GM21723 (cell line): ENCODE measurements around the gene LRRC75A.

ENCODE experiments used
- ATAC-seq: cut with Tn5 transposase; IDR thresholded peaks from one replicate; pipeline ENCODE4 v1.9.1; 2021; ENCODE audit warnings: mild to moderate bottlenecking, moderate library complexity; ENCODE audit not compliant: unreplicated experiment

LRRC75A gene

DNA sequence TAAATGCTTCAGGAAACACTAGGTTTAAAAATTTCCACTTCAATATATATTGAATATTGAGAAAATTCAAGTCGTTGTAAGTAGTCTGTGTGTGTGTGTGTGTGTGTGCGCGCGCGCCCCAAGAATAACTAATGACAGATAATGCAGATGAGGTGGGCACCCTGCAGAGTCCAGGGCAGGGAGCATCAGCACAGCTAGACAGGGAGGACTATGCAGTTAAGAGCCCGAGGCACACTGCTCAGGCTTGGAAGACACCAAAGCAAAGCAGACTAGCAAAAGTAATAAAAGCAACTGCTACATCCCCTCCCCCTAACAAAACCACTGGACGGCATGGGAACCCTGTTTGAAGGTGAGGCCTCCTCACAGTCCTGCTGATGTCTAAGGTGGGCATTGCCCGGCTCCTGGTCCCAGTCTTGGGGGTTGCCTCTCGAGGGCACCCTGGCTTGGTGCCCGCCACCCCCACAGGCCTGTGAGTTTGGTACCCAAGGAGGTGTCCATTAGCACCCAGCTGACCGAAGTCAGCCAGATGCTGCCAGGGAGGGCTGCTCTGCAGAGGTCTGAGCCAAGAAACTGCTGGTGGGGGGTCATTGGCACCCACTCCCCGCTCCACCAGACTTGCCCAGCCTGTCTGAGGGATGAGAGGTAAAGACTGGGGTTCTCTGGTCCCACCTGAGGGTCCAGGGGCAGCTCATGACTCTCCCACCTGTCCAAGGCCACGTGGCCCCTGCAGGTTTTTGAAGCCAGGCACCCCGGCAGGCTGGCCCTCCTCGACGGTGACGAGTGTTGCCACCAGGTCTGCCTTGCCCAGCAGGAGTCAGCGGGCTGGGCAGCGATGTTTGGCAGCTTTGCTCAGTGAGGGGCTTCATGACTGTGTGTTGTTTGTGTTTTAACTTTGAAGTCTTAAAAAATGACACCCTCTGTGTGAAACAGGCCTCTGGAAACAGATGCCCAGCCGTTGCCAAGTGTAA is 18.7 kb downstream of the LRRC75A start:
- no peak for ATAC-seq

DNA sequence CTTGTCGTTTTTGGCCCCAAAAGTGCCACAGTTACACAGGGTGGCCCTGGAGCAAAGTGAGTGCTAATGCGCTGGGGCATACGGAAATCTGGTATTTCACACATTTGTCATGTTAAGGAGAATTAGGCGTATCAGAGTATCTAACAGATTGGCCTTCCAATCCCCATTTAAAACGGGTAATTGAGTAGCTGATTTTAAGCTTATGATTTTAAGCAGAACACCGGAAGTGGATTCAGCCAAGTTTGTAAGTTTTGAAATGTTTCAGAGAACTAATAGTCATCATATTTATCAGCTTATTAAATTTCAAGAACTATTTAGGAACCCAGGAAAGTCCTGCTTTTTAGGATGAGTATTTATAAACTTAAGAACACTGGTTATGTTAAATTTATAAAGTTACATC is 19.5 kb downstream of the LRRC75A start:
- no peak for ATAC-seq

DNA sequence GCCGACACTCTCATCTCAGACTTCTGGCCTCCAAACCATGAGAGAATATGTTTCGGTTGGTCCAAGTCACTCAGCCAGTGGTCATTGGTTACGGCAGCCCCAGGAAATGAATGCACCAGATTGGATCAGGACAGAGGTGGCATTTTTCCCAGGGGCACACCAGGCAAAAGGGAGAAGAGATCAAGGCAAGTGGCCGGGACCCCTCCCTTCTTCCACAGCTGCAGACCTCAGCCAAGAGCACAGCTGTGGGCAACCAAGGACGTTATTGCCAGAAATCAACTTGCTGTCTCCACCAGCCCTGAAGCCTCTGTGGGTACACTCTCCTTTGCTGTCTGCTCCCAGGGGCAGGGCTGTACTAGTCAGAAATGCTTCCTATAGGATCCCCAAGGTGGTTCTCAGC is 20.7 kb downstream of the LRRC75A start:
- no peak for ATAC-seq

DNA sequence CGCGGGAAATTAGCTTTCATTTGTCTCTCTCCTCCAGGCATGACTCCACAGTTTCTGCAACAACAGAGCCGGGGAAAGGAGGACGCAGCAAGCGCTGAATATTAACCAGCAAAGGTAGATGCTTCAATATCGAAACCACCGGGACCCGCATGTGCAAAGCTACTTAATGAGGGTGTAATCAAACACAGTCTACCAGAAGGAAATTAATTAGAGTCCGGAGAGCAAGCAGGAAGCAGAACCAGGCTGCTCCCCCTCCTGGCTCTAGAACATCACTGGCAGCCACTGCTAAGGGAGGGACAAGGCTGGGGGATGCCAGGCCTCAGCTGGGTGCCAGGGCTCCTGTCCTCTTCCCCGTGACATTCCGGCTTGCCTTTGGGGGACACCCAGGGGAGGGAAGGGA is 21.7 kb downstream of the LRRC75A start:
- ATAC-seq = no peak

DNA sequence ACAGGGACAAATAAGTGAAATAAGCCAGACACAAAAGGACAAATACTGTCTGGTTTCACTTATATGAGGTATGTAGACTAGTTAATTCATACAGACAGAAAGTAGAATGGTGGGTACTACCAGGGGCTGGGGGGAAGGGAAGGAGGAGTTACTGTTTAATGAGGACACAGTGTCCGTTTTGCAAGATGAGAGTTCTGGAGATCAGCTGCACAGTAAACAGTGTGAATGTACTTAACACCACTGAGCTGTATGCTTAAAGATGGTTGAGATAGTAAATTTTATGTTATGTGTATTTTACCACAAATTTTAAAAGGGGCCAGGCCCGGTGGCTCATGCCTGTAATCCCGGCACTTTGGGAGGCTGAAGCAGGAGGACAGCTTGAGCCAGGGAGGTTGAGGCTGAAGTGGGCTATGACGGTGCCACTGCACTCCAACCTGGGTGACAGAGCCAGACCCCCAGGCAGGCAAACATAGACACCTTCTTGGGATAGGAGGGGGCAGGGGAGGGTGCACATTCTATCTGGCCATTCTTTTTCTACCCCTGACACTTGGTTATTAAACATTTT is 23.5 kb downstream of the LRRC75A start:
- ATAC-seq = no peak

DNA sequence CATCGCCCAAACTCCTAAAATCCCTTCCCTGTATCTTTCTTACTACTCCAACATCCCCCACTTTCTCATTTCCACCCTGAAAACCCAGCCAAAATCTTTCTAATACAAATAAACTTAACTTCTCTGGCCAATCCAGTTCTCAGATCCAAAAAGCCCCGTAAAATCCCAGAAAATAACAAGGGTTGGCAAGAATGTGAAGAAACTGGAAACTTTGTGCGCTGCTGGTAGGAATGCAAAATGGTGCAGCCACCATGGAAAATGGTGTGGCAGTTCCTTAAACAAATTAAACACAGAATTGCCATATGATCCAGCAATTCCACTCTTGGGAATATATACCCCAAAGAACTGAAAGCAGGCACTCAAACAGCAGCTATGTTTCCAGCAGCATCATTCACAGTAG is 24.1 kb downstream of the LRRC75A start:
- ATAC-seq = no peak

DNA sequence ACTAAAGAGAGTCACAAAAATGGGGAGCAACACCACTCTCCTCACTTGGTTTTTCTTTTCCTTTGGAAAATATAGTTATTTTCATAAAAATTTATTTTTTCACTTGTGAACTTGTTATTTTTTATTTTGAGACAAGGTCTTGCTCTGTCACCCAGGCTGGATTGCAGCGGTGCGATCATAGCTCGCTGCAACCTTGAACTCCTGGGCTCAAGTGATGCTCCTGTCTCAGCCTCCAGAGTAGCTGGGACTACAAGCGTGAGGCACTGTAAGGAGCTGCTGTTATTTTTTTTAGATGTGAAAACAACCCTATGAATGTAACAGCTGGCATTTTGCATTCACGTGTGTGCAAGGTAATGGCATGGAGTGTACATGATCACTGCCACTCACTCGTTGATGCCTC is 24.9 kb downstream of the LRRC75A start:
- ATAC-seq = no peak

DNA sequence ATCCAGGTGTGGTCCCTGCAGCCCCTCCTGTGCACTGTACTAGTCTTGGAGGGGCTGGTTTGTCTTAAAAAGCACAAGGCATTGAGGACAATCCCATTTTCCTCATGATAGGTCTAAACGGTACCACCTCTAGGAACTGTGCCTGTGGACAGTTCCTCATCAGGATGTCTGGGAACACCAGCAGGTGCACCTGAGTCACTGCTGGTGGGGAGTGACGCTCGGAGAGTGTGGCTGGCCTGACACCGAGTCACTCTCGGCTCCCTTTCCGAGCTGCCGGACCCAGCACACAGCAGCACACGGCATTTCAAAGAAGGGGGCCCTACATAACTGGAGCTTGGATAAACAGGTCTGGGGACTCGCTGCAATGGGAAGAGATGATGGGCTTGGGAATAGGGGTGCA is 25.6 kb downstream of the LRRC75A start:
- no peak for ATAC-seq

DNA sequence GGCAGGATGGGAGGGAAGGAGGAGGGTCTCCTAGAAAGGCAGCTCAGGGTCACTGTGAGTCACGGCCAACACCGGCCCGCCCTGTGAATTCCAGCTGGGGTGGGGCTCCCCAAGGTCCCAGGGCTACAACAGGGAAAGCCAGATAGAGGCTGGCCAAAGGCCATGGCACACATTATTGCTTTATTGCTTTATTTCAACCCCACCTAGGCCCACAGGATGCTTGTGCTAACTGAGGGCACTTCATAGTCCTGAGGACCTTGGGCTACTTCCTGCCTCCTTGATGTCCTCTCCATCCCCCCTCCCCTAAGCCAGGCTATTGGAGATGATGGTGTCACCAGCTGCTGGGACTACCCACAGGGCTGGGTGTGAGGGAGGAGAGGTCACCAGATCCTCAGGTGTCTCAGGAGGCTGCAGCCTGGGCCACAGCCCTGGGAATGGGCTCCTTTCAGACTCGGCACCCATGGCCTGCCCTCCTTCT is 26.1 kb downstream of the LRRC75A start:
- ATAC-seq = no peak

DNA sequence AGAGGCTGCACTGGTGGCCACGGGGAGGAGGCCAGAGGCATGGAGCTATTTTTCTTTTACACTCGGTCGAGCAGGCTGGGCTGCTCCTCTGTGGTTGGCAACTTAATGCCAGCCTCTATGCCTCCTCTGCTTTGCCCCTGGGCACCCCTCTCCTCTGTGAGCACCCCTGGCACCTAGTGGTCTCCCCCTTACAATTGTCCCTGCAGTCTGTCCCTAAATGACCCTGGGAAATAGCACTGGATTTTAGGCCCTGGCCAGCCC is 27.0 kb downstream of the LRRC75A start:
- ATAC-seq = no peak

DNA sequence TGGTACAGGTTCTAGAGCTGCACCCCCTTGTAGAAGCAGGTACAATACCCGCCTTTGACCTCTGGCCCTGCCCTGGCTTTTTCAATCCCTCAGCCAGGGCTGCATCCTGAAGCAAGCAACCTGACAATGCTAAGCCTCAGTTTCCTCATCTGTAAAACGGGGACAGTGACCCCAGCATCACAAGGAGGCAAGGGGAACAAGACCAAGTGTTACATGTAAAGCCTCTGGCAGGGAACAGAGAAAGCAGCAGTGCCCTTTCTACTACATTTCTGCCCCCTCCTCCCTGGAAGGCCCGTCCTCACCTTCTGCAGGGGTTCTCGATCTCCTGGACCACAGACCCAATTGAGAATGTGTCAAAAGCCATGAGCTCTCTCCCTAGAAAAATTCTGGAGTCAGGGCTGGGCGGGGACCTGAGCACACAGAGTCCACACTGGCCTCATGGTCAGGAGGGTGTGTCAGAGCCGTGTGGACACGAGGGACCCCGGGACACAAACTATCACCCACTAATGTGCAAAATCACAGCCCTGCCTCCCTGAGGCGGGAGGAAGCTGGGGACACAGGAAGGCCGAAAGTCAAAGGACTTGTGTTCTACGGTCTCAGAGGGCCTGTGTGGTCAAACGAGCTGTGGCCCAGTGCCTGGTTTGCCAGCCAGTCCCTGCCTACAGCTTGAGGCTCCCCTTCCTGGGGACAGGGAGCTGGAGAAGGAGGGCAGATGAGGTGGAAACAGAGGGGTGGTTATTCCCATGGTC is 27.5 kb downstream of the LRRC75A start:
- no peak for ATAC-seq

DNA sequence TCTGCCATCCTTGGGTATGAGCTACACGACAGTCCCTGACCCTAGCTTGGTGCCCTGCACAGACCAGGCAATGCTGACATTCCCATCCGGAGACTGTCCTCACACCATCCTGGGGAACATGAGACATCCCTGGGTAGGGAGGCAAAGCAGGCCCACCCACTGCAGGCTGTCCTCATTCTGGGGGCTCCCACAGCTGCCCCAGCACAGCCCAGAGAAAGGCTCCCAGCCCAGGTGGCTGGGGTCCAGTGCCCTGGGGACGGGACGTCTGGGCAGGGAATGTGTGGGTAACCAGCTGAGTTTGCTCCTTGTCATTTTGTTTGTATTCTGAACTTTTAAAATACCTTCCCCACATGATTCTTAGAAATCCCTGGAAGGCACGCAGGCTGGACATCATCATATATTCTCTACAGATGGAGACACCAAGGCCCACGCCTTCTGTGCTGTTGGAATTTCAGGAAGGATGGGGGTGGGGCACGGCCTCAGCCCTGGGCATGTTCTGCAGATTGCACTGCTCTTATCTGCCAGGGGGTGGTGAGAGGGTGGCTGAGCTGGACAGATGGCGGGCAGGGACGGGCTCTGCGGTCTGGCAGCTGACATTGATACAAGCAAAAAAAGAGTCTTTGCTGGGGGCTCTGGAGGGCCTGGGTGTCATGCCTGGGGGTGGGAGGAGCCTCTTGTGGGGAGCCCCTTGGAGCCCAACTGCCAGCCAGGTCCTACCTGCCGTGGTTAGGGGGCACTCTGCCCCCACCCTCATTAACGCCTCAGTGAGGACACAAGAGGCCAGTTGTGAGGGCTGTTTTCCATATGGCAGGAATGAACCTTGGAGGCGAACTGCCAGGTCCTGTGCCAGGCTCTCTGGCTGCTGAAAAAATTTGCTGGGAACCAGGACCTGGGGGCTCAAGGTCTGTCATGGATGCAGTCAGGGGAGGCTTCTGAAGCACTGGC is 28.4 kb downstream of the LRRC75A start:
- no peak for ATAC-seq

DNA sequence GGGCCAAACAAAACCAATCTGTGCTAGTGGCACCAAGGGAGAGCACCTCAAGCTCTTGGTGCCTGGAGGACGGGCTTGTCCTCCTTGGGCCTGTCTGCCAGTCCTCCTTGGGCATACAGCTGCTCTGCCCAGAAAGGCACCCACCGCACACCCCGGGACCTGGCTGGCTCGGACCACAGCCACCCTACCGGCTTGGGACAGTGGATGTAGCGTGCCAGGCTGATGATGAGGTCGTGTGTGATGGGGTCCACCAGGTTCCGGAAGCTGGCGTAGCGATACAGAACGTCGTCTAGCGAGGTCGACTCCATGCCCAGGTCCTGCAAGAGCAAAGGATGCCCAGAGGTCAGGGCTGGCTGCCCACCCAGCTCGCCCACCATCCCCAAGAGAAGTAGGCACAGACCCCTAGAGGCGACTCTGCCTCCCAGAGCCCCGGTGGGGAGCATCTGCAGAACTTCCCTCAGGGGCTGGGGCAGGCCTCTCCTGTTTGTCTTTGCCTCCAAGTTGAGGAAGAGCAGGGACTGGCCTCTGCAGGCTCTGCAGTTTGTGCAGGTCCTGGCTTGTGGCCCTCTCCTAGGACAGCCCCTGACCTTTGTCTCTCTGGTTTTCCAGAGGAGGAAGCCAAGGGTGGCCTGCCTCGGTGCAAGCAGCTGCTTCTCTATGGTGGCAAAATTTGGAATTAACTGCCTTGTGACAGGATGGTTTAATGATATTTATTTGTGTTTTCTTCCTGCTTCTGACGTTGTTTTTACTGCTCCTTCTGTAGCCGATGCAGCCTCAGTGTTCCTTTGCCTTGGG is 29.7 kb downstream of the LRRC75A start:
- no peak for ATAC-seq

DNA sequence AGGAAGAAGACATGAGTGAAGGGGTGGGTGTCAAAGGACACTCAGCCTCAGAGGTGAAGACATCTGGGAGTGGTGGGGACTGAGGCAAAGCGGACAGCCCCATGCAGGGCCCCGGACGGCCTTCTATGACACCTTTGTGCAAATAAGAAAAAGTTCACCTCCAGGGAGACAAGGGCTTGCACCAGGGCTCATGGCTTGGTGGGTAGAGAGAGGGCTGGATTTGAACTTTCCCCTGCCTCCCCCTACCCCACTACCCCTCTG is 30.5 kb downstream of the LRRC75A start:
- ATAC-seq = no peak

DNA sequence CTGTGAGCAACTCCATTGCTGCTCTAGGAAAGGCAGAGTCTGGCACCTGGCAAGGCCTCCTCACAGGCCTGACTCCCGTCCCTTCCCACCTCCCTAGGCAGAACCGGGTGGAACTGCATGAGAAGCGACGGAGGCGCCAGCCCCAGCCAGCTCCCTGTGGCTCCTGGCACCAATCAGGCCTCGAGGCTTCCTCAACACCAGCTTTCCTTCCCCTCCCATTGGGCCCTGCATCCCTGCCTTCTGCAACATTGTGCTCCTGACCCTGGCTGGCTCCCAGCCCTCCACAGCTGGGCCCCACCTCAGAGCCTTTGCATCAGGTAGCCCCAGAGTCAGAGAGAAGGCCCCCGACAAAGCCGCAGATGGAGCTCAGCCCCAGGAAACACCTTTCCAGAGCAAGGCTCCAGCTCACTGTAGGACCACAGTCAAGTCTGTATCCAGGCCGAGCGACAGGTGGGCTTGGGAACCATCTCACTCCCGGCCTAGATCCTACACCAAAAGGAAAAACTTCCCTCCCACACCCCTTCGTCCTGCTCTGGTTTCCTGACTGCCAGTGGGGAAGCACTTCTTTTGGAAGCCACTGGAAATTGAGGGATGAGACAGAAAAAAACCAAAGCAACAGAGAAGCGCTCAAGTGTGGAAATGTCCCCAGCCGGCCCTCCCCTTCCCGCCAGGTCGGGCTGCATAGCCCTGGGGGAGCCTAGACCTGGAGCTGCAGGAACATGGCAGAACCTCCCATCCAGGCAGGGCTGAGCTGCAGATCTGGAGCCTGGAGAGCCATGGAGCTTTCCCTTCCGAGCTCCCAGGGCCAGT is 31.0 kb downstream of the LRRC75A start:
- no peak for ATAC-seq

DNA sequence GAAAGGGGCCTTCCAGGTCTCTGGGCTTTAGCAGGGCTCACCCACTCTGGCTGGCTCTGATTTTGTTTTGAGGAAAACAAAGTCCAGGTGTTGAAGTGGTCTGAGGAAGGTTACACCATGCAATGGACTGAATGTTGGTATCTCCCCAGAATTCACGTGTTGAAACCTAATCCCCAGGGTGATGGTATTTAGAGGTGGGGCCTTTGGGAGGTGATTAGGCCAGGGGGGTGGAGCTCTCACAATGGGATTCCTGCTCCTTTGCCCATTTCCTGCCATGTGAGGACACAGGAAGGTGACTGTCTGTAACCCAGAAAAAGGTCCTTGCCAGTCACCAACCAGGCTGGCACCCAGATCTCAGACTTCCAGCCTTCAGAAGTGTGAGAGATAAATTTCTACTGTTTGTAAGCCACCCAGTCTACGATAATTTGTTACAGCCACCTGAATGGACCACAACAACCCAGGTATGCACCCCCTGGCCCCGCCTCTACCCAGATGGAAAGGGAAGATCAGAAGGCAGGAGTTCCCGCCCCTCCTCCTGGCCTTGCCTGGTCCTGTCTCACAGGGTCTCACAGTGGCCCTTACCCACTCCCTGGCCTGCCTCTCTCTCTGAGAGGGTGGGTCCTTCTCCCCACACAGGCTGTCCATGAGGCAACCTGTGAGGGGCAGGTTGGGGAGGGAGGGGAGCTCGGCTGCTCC is 32.0 kb downstream of the LRRC75A start:
- no peak for ATAC-seq

DNA sequence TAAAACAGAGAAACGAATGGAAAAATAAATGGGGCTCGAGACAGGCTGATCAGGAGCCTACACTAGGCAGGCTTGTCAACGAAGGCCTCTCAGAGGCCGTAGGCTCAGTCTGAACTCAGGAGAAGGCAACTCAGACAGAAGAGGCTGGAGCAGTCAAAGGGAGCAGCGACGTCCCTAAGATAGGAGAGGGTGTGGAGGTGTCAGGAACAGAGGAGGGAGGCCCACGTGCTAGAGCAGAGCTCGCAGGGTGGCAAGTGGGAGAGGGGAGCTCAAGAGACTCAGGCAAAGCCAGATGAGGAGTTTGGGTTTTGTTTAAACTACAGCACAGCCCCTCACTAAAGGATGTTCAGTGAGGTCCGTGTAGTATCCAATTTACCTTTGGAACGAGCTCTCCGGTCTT is 32.7 kb downstream of the LRRC75A start:
- no peak for ATAC-seq

DNA sequence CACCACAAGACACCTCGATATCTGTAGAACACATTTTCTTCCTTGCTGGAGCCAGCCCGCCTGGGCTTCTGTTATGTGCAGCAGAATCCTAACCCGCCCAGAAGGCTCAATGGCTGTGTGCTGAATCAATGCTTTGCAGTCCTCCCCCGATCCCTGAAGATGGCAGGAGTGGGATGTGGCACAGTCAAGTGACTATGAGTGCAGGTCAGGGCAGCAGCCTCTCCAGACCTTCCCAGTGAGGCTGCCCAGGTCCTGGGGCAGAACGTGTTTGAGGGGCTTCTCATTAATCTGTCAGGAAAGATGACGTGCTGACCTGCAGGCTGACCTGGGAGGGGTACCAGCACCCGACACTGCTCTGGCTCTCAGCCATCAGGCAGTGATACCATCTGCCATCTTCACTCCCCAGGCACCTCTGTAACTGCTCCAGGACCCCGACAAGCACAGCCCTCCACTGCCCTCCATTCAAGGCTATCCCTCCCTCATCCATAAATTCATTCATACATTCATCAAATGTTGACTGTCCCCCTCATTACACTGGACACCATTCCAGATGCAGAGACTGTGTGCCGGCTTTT is 35.2 kb downstream of the LRRC75A start:
- no peak for ATAC-seq
